Measurements from ENCODE around the gene TBATA.

The TBATA gene, protein sequence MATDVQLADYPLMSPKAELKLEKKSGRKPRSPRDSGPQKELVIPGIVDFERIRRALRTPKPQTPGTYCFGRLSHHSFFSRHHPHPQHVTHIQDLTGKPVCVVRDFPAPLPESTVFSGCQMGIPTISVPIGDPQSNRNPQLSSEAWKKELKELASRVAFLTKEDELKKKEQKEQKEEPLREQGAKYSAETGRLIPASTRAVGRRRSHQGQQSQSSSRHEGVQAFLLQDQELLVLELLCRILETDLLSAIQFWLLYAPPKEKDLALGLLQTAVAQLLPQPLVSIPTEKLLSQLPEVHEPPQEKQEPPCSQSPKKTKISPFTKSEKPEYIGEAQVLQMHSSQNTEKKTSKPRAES

GRCh38 chr10:70785190-70785589 lies at the start of gene TBATA:
TBATA (minus strand) TSS chr10:70785377; CDS start chr10:70783379, 1,998 bp downstream.
- DNase-seq: no peak

DNA sequence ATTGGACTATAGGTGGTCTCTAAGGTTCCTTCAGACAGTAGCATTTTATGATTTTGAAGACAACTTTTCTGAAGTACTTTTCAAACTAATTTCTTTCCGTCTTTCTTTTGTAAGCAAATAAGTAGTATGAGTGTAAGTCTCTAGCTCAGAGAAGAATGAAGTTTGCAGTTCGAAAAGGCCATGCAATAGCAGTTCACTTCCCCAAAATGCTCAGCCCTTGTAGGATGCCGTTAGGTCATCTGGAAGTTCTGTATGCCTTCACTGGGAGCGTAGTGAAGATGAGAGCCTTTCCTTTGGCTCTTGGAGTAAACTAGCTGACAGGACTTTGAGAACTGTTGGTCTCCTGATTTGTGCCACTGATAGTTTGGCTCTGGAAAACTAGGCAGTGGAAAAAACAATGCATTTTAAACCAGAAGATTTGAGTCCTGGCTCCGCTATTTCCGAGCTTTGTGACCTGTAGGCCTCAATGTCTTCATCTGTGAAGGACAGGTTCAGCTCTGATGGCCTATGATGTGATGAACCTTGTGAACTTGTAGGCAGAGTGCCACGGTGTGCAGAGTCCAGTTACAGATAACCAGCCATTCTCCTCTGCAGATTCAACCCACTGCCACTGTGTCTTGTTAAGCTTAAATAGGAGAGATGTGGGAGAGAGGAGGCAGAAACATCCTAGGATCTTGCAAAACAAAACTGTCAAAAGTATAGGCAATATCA lies 49.4 kb upstream of the TBATA start:
- no peak for DNase-seq

DNA sequence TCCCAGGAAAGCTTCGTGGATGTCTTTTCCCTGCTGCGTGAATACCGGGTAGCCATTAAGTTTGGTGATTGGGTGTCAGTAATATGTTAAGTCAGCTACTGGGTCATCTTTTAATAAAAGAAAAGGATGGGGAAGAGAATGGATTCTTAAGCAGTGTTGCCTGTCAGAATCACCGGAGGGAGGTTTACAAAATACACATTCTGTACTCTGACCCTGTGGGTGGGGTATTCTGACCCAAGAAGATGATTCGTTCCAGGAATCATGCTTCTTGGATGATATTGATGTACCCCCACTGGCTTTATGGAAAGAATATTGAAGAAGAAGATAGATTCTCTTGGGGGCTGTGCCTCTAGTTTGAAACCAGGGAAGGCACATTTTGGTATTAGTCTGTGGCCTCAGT lies 48.8 kb upstream of the TBATA start:
- no peak for DNase-seq

DNA sequence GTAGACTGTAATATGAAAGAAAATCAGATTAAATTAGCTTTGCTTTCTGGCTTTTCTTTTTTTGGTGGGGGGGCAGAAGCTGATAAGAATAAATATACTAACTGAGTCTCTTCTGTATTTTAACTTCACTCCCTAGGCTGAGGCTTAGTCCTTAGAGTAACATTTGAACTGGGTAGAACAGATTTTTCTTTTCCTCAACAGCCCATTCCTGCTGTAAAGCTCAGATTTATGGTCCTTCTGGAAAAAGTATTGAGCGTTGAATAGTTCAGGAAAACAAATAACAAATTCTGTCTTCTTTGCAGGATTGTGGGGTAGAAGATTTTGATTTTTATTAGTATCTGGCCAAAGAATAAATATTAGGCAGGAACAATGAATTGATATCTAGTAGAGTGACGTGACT lies 48.4 kb upstream of the TBATA start:
- DNase-seq: no peak

GRCh38 chr10:70832852-70833528 lies 47.8 kb upstream of the TBATA start:
- DNase-seq: no peak

- no peak for DNase-seq
These were observed 47.0 kb upstream of the TBATA start for GRCh38 chr10:70832221-70832620.

- DNase-seq: no peak
These were observed 45.0 kb upstream of the TBATA start for GRCh38 chr10:70830164-70830563.

GRCh38 chr10:70829543-70829942 lies 44.4 kb upstream of the TBATA start:
- DNase-seq: no peak

- no peak for DNase-seq
These were observed 43.7 kb upstream of the TBATA start for GRCh38 chr10:70828923-70829322.

DNA sequence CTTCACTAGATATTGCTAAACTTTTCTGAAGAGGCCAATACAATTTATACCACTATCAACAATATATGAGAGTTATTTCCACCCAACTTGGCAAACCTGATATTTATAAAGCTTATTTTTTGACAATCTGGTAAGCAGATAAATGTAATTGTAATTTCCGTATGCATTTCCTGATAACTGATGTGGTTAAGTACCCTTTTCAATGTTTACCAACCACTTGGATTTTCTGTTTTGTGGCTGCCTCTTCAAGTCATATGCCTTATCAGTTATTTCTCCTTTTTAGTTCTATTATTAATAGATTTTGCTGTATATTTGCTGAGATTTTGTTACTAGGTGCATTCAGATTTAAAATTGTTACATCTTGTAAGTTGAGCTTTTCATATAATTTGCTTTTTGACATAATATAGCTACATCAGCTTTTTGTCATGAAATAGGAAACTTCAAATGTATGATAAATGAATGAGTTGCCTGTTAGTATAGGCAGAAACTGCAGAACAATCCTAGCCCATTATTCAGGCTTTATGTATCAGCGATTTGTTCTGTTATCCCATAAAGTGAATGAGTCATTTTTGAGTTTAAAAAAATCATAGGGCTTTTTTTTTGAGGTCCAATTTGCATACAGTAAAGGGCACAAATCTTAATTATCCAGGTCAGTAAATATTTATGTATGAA lies 42.0 kb upstream of the TBATA start:
- DNase-seq: no peak

GRCh38 chr10:70822076-70822820 lies 37.1 kb upstream of the TBATA start:
- no peak for DNase-seq

DNA sequence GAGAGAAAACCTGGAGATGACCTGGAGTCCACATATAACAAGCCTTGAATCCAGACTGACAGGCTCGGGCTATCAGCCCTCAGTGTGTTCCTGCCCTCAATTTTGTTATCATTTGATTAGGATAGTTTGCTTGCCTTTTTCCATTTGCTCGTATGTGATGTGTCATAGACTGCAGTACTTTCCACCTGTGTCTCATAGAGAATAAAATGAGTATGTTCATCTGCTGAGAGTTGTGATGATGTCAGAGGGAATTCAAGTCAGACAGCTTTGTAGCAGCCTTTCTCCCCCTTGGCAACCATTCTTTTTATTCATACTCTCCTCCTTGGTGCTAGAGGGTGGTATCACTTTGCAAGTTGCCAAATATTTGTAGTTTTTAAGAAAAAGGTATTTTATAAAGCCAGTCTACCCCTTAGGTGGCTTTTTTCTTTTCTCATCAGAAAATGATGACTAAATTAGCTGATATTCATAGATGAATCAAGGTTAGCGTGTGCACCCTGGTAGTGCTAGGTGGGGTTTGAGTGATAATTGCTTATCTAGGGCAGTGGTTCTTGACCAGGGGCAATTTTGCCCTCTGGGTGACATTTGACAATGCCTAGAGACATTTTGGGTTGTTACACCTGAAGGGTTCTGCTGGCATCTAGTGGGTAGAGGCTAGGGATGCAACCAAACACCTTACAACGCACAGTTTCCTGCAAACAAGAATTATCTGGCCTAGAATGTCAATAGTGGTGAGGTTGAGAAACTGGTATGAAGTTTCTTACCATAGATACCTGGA lies 36.0 kb upstream of the TBATA start:
- no peak for DNase-seq

DNA sequence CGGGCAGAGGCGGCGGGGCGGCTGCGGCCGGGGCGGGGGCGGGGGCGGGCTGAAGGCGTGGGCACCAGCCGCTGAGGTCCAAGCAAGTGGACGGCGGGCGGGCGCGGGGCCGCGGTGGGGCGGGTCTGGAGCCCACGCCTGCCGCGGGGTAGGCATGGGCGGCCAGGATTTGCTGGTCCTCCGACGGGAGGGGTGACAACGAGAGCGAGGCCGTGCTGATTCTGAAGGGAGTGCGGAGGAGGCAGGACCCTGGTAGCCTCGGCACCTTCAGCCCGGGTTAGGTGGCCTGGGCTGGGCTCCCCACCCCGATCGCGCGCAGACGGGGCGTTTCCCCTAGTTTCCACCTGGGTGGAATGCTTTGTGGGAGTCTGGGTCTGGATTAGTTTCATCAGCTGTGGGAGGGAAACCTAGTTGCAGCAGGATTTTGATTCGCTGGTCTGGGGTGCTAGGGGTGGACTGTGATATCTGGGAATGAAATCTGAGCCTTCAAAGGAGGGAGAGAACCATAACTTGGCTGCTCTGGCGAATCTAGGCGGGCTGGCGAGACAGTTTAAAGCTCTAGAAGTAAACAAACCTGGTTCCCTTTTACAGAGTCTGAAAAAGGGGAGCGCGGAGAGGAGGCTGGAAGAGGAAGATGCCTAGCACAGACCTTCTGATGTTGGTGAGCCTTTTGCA lies 31.2 kb upstream of the TBATA start:
- DNase-seq: peak; percentile 43

- DNase-seq: peak; percentile 88
These were observed 30.5 kb upstream of the TBATA start, which contains the start of gene SGPL1 for GRCh38 chr10:70815504-70816219. SGPL1 (plus strand) TSS chr10:70815948; CDS start chr10:70816854, 906 bp downstream.

GRCh38 chr10:70814126-70814525 lies 28.9 kb upstream of the TBATA start:
- no peak for DNase-seq

GRCh38 chr10:70812814-70813213 lies 27.6 kb upstream of the TBATA start:
- no peak for DNase-seq

DNA sequence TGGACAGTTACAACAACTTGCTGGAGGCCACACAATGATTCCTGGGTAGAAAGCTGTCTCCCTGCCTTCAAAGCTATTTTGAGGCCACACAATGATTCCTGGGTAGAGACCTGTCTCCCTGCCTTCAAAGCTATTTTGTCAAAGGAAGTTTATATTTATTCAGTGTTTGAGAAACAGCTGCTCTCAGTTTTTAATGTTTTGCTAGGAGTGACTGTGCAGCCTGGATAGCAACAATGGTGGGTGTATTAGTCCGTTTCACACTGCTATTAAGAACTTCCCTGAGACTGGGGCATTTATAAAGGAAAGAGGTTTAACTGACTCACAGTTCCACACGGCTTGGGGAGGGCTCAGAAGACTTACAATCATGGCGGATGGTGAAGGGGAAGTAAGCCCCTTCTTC lies 26.7 kb upstream of the TBATA start:
- no peak for DNase-seq

- no peak for DNase-seq
These were observed 25.8 kb upstream of the TBATA start for GRCh38 chr10:70810967-70811366.

DNA sequence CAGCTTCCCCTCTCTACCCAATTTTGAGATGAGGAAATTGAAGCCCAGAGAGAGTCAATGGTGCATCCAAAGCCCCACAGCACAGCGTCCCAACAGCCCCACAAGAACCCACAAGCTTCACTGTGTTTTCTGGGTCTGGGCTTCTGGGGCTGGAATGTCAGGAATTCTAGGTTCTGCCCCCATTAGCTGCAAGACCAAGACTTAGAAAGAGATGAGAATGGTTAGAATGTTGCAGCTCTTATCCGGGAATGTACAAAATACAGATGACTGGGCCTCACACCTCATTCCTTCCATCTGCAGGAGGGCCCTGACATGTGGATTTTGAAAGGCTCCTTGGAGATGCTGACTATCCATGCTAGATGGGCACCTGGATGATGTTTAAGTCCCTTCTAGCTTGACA lies 24.5 kb upstream of the TBATA start:
- DNase-seq: no peak

GRCh38 chr10:70809011-70809611 lies 23.9 kb upstream of the TBATA start:
- DNase-seq: no peak

Data from stimulated activated CD4-positive, alpha-beta T cell treated with anti-CD3 and anti-CD28 coated beads, Interleukin-4, amount 100 ng/mL, for 1 hour (primary cell).